Sigmoid colon (tissue), 4 donors: ENCODE measurements around the gene REM2.

Experiments
- EP300 ChIP-seq, 4 donors: sonication (generic); formaldehyde crosslinking; IDR thresholded peaks; one replicate each; pipeline ENCODE4 v1.6.1; 2017; ENCODE audit warnings: antibody characterized with exemption in 4 of 4
- POLR2A ChIP-seq, 2 donors: fragments of 450-650 bp; IDR thresholded peaks; one replicate each; pipeline ENCODE4 v1.6.1; 2016; ENCODE audit warnings: antibody characterized with exemption in 2 of 2, mild to moderate bottlenecking in 2 of 2, moderate library complexity in 2 of 2
- POLR2AphosphoS5 ChIP-seq, 4 donors: sonication (generic); formaldehyde crosslinking; IDR thresholded peaks; one replicate each; pipeline ENCODE4 v1.6.1; 2017; ENCODE audit warnings: antibody characterized with exemption in 4 of 4
- TF ChIP-seq, protein P1 (sequence below), 4 experiments: fragments of 450-650 bp in 3 of 4; fragments of 200-600 bp in 1 of 4; IDR thresholded peaks; one replicate each; pipeline ENCODE4 v1.5.1; 2016 to 2019; ENCODE audit warnings: antibody characterized with exemption in 4 of 4, mild to moderate bottlenecking in 3 of 4, moderate library complexity in 2 of 4

DNA sequence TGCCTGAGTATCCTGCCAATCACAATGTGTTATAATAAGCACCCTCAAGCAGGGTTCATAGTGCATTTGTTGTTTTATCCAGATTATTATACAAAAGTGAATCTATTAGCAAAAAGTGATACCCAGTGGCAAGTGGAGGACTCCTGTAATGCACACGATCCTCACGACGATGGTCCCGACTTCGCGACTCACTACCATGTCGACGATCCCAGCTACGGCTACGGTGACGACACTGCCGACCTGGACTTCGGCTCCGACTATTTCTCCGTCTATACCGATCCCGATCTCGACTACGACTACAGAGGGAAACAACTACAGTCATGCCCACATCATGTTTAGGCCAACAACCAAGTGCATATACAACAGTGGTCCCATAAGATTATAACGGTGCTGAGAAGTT lies 23.1 kb downstream of the REM2 start:
- TF ChIP-seq, protein P1, sequence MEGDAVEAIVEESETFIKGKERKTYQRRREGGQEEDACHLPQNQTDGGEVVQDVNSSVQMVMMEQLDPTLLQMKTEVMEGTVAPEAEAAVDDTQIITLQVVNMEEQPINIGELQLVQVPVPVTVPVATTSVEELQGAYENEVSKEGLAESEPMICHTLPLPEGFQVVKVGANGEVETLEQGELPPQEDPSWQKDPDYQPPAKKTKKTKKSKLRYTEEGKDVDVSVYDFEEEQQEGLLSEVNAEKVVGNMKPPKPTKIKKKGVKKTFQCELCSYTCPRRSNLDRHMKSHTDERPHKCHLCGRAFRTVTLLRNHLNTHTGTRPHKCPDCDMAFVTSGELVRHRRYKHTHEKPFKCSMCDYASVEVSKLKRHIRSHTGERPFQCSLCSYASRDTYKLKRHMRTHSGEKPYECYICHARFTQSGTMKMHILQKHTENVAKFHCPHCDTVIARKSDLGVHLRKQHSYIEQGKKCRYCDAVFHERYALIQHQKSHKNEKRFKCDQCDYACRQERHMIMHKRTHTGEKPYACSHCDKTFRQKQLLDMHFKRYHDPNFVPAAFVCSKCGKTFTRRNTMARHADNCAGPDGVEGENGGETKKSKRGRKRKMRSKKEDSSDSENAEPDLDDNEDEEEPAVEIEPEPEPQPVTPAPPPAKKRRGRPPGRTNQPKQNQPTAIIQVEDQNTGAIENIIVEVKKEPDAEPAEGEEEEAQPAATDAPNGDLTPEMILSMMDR (IDR thresholded peaks at IDR 0.05): no peak
- no peak for TF ChIP-seq POLR2AphosphoS5 (IDR thresholded peaks at IDR 0.05)
- no peak for TF ChIP-seq POLR2A (IDR thresholded peaks at IDR 0.05)
- no peak for TF ChIP-seq EP300 (IDR thresholded peaks at IDR 0.05)
